ENCODE results near the gene ANKRD52. TPM values are rescaled to one million over a fixed set of nuclear protein-coding genes. Genes with fewer than 3 reads are reported as not detected.
"Not testable (repeated sequence)": the region's sequence is repeated elsewhere in the genome, so short reads cannot be mapped to it uniquely, and the experiment has no call there.

The ANKRD52 gene
- polyA plus RNA-seq, 1 donor (not counting 4 experiments of a cell fraction or from before 2014, with no cell fraction given) = 14.0 TPM

- Histone ChIP-seq H3K27ac (ENCODE audit: control insufficient read depth, insufficient read depth, low read length) (peak overlapping the region; percentile 76), H3K4me1 (ENCODE audit: control insufficient read depth, extremely low read depth, insufficient read depth, low read length) (peaks cover 26% of the 10 kb centered on the region)
- H3K4me3 ChIP-seq (ENCODE audit: control insufficient read depth in 2 of 3, extremely low read depth in 1 of 3, insufficient read depth in 2 of 3, low read depth in 1 of 3, low read length in 3 of 3); H4K20me1 ChIP-seq (ENCODE audit: control insufficient read depth, extremely low read depth, insufficient read depth, low read length); H3K9ac ChIP-seq (ENCODE audit: control insufficient read depth, extremely low read depth, insufficient read depth, low read length); H3K9me1 ChIP-seq (ENCODE audit: control insufficient read depth, extremely low read depth, insufficient read depth, low read length); H3K27me3 ChIP-seq (ENCODE audit: control insufficient read depth, extremely low read depth, insufficient read depth, low read length); FAIRE-seq; H3K9me3 ChIP-seq (ENCODE audit: control insufficient read depth, low read depth, low read length); H3K79me2 ChIP-seq (ENCODE audit: control insufficient read depth, insufficient read depth, low read length); H2AFZ ChIP-seq (ENCODE audit: control insufficient read depth, low read length); dilution Hi-C loops (cut with MboI; ENCODE audit: extremely low pct_ligation_motif_present, low sequenced_read_pairs); H3K4me2 ChIP-seq (ENCODE audit: control insufficient read depth, extremely low read depth, insufficient read depth, low read depth, low read length); H3K36me3 ChIP-seq (ENCODE audit: control insufficient read depth in 2 of 2, extremely low read depth in 1 of 2, insufficient read depth in 2 of 2, low read length in 2 of 2); DNase-seq (ENCODE audit: low read depth, low spot score): not testable (repeated sequence)
Observed at GRCh38 chr12:56262955-56263354, 4.8 kb upstream of the ANKRD52 start.

- FAIRE-seq = peak; percentile 67
Observed at GRCh38 chr12:56261503-56262232, 3.5 kb upstream of the ANKRD52 start.

More at GRCh38 chr12:56261503-56262232, 3.5 kb upstream of the ANKRD52 start:
- Histone ChIP-seq H3K4me2 (ENCODE audit: control insufficient read depth, extremely low read depth, insufficient read depth, low read depth, low read length) (peak overlapping the region; percentile 31), H3K27ac (ENCODE audit: control insufficient read depth, insufficient read depth, low read length) (peak overlapping the region; percentile 76), H4K20me1 (ENCODE audit: control insufficient read depth, extremely low read depth, insufficient read depth, low read length) (no peaks in the 10 kb centered on the region), H3K36me3 (ENCODE audit: control insufficient read depth in 2 of 2, extremely low read depth in 1 of 2, insufficient read depth in 2 of 2, low read length in 2 of 2) (peaks cover 0 to under 1% of the 10 kb centered on the region in 2 experiments), H3K4me1 (ENCODE audit: control insufficient read depth, extremely low read depth, insufficient read depth, low read length) (peaks cover 34% of the 10 kb centered on the region), H3K27me3 (ENCODE audit: control insufficient read depth, extremely low read depth, insufficient read depth, low read length) (no peaks in the 10 kb centered on the region), H3K4me3 (ENCODE audit: control insufficient read depth in 2 of 3, extremely low read depth in 1 of 3, insufficient read depth in 2 of 3, low read depth in 1 of 3, low read length in 3 of 3) (no peak overlapping the region), H3K9me1 (ENCODE audit: control insufficient read depth, extremely low read depth, insufficient read depth, low read length) (no peaks in the 10 kb centered on the region), H2AFZ (ENCODE audit: control insufficient read depth, low read length) (peak overlapping the region; percentile 2), H3K79me2 (ENCODE audit: control insufficient read depth, insufficient read depth, low read length) (peaks cover 13% of the 10 kb centered on the region), H3K9ac (ENCODE audit: control insufficient read depth, extremely low read depth, insufficient read depth, low read length) (no peak overlapping the region), H3K9me3 (ENCODE audit: control insufficient read depth, low read depth, low read length) (no peaks in the 10 kb centered on the region)
- dilution Hi-C loops (cut with MboI; ENCODE audit: extremely low pct_ligation_motif_present, low sequenced_read_pairs) = no loop called here
- TF ChIP-seq CTCF (optimal IDR thresholded peaks at IDR 0.05 in 1 of 3, IDR thresholded peaks at IDR 0.05 in 1 of 3, conservative IDR thresholded peaks at IDR 0.05 in 1 of 3; ENCODE audit: extremely low read depth in 1 of 3, insufficient read depth in 2 of 3, low read length in 3 of 3) (peak in 1 of 3 experiments; percentile 29), EZH2 (IDR thresholded peaks at IDR 0.05; ENCODE audit: low read length) (no peak)
- peak; percentile 70 for DNase-seq (ENCODE audit: low read depth, low spot score)
